Measurements from ENCODE around the gene COQ7. TPM values are rescaled to one million over a fixed set of nuclear protein-coding genes. Genes with fewer than 3 reads are reported as not detected.

COQ7 gene
- total RNA-seq, 4 donors from 2014 or later, result 11.4 to 18.3 (median 15.4) TPM

DNA sequence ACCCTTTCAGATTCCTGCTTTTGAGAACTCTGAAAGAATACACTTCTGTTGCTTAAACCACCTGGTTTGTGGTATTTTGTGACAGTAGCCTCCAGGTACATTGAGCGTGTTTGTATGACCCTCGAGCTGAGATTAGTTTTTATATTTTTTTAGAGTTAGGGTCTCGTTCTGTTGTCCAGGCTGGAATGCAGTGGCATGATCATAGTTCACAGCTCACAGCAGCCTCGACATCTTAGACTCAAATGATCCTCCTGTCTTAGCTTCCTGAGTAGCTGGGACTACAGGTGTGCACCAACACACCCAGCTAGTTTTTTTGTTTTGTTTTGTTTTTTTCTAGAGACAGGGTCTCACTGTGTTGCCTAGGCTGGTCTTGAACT lies 41.9 kb downstream of the COQ7 start:
- WGBS, 2 donors, result 89 to 90% methylated on average over 4 of the region's 4 CpGs
- TF ChIP-seq, protein P1, sequence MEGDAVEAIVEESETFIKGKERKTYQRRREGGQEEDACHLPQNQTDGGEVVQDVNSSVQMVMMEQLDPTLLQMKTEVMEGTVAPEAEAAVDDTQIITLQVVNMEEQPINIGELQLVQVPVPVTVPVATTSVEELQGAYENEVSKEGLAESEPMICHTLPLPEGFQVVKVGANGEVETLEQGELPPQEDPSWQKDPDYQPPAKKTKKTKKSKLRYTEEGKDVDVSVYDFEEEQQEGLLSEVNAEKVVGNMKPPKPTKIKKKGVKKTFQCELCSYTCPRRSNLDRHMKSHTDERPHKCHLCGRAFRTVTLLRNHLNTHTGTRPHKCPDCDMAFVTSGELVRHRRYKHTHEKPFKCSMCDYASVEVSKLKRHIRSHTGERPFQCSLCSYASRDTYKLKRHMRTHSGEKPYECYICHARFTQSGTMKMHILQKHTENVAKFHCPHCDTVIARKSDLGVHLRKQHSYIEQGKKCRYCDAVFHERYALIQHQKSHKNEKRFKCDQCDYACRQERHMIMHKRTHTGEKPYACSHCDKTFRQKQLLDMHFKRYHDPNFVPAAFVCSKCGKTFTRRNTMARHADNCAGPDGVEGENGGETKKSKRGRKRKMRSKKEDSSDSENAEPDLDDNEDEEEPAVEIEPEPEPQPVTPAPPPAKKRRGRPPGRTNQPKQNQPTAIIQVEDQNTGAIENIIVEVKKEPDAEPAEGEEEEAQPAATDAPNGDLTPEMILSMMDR (IDR thresholded peaks at IDR 0.05), result no peak
- TF ChIP-seq POLR2A (IDR thresholded peaks at IDR 0.05), result no peak
- no peak overlapping the region for H3K4me3 ChIP-seq (ENCODE audit: low read depth, poor library complexity, severe bottlenecking)
- intact Hi-C loops (cut with DNase I; ENCODE audit: low total_unique reads), result no loop called here
- no peak for DNase-seq (ENCODE audit: low spot score in 2 of 2)

DNA sequence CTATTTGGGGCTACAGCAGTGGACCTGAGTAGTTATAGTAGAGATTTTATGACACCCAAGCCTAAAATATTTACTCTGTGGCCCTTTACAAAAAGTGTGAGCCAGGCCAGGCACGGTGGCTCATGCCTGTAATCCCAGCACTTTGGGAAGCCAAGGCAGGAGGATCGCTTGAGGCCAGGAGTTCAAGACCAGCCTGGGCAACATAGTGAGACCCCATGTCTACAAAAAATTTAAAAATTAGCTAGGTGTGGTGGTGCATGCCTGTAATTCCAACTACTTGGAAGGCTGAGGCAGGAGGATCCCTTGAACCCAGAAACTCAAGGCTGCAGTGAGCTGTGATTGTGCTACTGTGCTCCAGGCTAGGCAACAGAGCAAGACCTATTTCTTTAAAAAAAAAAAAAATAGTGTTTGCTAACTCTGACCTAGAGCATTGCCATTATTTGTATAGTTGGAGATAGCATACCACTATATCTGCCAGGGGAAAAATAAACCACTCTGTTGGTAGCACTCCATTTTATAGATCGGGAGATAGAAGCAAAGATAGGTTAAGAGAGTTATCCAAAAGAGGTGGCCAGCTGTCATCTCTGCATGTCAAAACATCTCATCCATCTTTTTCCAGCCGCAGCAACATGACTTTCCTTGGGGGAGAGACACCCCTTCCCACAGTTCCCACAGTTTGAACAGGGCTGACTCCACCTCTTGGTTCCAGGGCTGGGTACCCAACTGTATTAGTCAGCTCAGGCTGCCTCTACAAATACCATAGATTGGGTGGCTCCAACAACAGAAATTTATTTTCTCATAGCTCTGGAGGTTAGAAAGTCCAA lies 43.3 kb downstream of the COQ7 start:
- 68 to 75% methylated on average over 4 of the region's 4 CpGs for WGBS, 2 donors
- TF ChIP-seq POLR2A (IDR thresholded peaks at IDR 0.05), result no peak
- TF ChIP-seq, protein P1 (IDR thresholded peaks at IDR 0.05), result no peak
- intact Hi-C loops (cut with DNase I; ENCODE audit: low total_unique reads), result no loop called here

DNA sequence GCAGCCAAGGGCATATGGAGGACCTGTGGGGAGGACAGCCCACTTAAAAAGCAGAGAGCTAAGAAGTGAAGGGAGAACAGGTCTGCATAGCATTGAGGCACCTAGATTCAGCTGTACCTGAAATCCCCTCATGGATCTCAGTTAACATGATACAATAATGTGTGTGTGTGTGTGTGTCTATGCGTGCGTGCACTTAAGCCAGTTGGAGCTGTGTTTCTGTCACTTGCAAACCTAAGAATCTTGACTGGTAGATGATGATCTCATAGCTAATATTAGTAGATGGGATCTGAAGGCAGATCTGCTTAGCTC lies 44.6 kb downstream of the COQ7 start:
- TF ChIP-seq, protein P1 (IDR thresholded peaks at IDR 0.05), result no peak
- no peak for TF ChIP-seq POLR2A (IDR thresholded peaks at IDR 0.05)
- intact Hi-C loops (cut with DNase I; ENCODE audit: low total_unique reads), result no loop called here
- no peak overlapping the region for H3K4me3 ChIP-seq (ENCODE audit: low read depth, poor library complexity, severe bottlenecking)
- DNase-seq (ENCODE audit: low spot score in 2 of 2), result no peak
- WGBS, 2 donors, result 72 to 75% methylated on average over 2 of the region's 2 CpGs

More for the DNA sequence above, 43.3 kb downstream of the COQ7 start:
- no peak overlapping the region for H3K4me3 ChIP-seq (ENCODE audit: low read depth, poor library complexity, severe bottlenecking)
- no peak for DNase-seq (ENCODE audit: low spot score in 2 of 2)

GRCh38 chr16:19113577-19114358 lies 46.4 kb downstream of the COQ7 start, which contains the start of gene ITPRIPL2:
ITPRIPL2 (plus strand) TSS chr16:19113964; CDS start chr16:19114462, 498 bp downstream.
- WGBS, 2 donors, result 1 to 2% methylated on average over 11 to 16 of the region's 74 CpGs
- intact Hi-C loops (cut with DNase I; ENCODE audit: low total_unique reads), result no loop called here
- DNase-seq (ENCODE audit: low spot score in 2 of 2), result peak; percentile 84 to 97
- H3K4me3 ChIP-seq (ENCODE audit: low read depth, poor library complexity, severe bottlenecking), result peak within 1 kb of the TSS; percentile 42
- TF ChIP-seq POLR2A (IDR thresholded peaks at IDR 0.05), result no peak
- TF ChIP-seq, protein P1 (IDR thresholded peaks at IDR 0.05), result no peak

DNA sequence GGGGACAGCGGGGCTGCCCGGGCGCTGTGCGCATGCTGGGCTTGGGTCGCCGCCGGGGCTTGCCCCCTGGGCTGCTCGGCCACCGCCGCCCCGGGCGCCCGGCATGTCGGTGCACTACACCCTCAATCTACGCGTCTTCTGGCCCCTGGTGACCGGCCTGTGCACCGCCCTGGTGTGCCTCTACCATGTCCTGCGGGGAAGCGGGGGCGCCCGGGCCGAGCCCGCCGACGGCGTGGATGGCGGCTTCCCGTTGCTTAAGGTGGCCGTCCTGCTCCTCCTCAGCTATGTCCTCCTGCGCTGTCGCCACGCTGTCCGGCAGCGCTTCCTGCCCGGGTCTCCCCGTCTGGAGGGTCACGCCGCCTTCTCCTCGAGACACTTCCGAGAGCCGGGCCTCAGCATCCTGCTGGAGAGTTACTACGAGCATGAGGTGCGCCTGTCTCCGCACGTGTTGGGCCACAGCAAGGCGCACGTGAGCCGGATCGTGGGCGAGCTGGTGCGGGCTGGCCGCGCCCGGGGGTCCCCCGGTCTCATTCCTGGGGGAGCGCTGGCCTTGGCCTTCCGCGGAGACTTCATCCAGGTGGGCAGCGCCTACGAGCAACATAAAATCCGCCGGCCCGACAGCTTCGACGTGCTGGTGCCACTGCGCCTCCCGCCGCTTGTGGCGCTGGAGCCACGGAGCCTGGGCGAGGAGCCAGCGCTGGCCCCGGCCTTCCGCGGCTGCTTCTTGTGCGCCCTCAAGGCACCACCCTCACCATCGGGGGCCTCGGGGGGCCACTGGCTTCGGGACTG lies 47.1 kb downstream of the COQ7 start:
- peak overlapping the region; percentile 42 for H3K4me3 ChIP-seq (ENCODE audit: low read depth, poor library complexity, severe bottlenecking)
- WGBS, 2 donors, result 4 to 8% methylated on average over 22 to 58 of the region's 80 CpGs
- intact Hi-C loops (cut with DNase I; ENCODE audit: low total_unique reads), result no loop called here
- DNase-seq (ENCODE audit: low spot score in 2 of 2), result peak; percentile 65 to 93
- no peak for TF ChIP-seq POLR2A (IDR thresholded peaks at IDR 0.05)
- TF ChIP-seq, protein P1 (IDR thresholded peaks at IDR 0.05), result no peak

Data from lower leg skin (tissue), 4 donors.